HG02884 (cell line): ENCODE measurements around the gene GRK5.

Source experiments
- ATAC-seq: cut with Tn5 transposase; IDR thresholded peaks from one replicate; pipeline ENCODE4 v1.9.1; 2021; ENCODE audit warnings: mild to moderate bottlenecking, moderate library complexity; ENCODE audit not compliant: unreplicated experiment

Gene GRK5

GRCh38 chr10:119498889-119499676 is 291.7 kb downstream of the GRK5 start:
- no peak for ATAC-seq

DNA sequence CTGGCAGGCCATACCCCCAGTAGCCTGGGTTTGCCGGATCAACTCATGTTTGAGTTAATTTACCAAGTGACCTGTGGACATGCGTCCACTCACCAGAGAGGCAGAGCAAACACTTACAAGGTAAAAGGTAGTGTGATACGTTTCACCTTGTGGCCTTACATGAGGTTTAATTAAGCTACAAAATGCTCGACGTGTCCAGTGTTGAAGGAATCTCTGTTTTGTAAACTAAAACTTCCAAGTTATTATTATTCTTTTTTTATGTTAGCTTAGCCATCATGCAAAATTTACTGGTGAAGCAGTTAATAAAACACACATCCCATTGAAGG is 292.3 kb downstream of the GRK5 start:
- ATAC-seq, result no peak

DNA sequence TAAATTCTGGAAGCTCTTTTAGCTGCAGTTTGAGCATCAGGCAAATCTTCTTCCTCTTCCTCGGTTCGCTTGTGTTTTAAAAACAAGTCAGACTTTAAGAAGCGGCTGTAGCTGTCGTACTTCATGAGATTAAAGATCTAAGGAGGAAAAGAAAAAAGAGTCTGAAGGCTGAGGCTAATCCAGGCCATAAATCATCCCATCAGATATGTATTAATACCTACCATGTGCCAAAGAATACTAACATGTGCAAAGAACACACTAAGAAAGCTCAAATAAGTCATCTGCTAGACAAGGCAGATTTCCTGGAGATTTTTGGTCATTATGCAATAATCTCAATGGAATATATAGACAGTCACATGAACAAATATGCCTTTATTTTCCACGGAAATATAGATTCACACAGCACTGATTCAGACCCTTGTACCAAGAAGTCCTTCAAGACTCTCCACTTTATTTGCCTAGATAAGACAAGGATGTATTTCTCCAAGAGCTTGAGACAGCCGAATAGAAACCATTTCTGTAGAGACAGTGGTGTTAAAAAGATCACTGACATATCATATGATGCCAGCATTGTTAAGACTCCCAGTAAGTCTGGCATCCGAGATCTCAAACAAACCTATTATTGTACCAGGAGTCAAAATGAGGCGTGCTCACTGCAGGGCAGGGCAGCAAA is 292.9 kb downstream of the GRK5 start:
- ATAC-seq, result no peak

DNA sequence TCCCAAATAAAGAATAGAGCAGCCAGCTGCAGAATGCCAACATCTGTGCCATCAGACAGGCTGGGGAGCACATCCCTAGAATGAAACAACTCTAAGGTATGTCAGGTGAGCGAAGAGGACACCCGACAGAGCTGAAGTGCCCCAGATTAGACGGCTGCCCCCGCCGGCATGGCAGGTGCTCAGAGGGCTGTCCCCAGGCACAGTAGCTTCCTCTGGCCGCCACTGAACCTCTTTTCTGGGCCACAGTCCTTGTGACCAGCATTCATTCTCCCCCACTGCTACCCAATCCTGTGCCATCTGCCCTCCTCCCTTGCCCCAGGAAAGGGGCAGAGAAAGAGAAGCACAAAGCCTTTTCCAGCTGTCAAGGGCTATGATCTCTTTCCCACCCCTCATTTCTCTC is 293.4 kb downstream of the GRK5 start:
- no peak for ATAC-seq

DNA sequence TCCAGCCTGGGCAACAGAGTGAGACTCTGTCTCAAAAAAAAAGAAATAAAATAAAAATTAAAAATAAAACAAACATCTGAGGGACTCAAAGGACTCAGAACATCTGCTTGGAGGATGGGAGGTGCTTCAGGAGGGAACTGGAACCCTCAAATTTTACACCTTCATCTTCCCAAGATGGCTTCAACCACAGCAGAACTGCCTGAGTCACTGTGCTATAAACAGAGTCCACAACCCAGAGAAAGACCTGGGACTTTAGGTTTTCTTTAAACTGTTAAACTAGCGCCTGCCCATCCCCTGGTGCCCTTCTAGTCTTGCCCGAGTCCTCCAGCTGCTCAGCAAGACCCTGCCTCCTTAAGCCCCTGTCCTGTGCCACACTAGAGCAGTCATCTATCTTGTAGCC is 294.3 kb downstream of the GRK5 start:
- no peak for ATAC-seq

DNA sequence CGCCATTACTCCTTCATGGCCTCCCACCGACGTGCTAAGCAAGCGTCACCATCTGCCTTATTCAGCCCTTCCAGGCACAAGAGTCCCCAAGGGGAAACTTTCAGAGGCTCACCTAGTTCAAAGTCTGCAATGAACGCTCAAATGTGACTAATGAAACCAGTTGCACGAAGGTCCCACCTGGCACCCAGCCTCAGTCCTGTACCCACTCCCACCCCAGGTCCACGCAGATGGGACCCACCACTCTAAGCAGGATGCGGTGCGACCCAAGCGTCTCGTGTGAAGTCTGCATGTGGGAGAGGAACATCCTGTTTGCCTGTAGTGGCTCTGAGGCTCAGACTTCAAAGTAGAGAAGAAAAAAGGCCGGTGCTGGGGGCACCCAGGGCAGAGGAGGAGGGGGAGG is 294.8 kb downstream of the GRK5 start:
- ATAC-seq, result peak; percentile 56

- no peak for ATAC-seq
Observed at GRCh38 chr10:119502618-119503155, 295.3 kb downstream of the GRK5 start.

DNA sequence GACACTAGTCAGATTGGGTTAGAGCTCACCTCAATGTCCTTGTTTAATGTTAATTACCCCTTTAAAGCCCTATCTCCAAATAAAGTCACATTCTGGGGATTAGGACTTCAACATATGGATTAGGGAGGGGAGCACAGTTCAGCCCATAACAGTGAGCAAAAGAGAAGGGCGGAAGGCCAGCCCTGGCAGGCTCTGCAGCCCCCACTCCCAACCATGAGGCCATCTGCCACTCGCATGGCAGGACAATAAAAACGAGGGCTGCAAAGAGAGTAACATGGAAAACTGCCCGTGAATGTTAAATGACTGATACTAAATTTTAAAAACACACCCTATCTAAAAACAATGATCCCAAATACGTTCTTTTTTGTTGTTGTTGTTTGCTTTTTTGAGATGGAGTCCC is 296.4 kb downstream of the GRK5 start:
- no peak for ATAC-seq

- ATAC-seq, result no peak
Observed at GRCh38 chr10:119504651-119505050, 297.3 kb downstream of the GRK5 start.

- ATAC-seq, result no peak
Observed at GRCh38 chr10:119505131-119505551, 297.8 kb downstream of the GRK5 start.
